Thyroid gland (tissue), 4 donors: ENCODE data around the gene SLC38A10. TPM values are rescaled to one million over a fixed set of nuclear protein-coding genes. Genes with fewer than 3 reads are reported as not detected.

Source experiments
- DNase-seq, 2 donors: peaks; one replicate each; pipeline ENCODE4 v3.0.0-alpha.2; 2019
- H3K27ac ChIP-seq, 3 donors: fragments of 200-600 bp; sonication (generic); 1 replicate in 2 of 3; 2 replicates in 1 of 3; pipeline ENCODE4 v1.5.1; 2016 to 2019; ENCODE audit warnings: mild to moderate bottlenecking in 1 of 3, moderate library complexity in 1 of 3
- H3K27me3 ChIP-seq: fragments of 200-600 bp; sonication (generic); one replicate; pipeline ENCODE4 v1.5.1; 2019
- H3K36me3 ChIP-seq, 2 donors: fragments of 200-600 bp; sonication (generic); one replicate each; pipeline ENCODE4 v1.5.1; 2016 to 2019
- H3K4me1 ChIP-seq, 2 donors: fragments of 200-600 bp; sonication (generic); one replicate each; pipeline ENCODE4 v1.5.1; 2017 to 2019
- H3K4me3 ChIP-seq, 3 donors: fragments of 200-600 bp; sonication (generic); replicated peaks in 1 of 3; 1 replicate in 2 of 3; 2 replicates in 1 of 3; pipeline ENCODE4 v1.5.1; 2016; ENCODE audit warnings: mild to moderate bottlenecking in 1 of 3
- H3K9me3 ChIP-seq: fragments of 200-600 bp; sonication (generic); one replicate; pipeline ENCODE4 v1.5.1; 2017
- POLR2A ChIP-seq, 2 donors: fragments of 450-650 bp; IDR thresholded peaks; one replicate each; pipeline ENCODE4 v1.6.1; 2017; ENCODE audit warnings: antibody characterized with exemption in 2 of 2, mild to moderate bottlenecking in 2 of 2, moderate library complexity in 1 of 2
- WGBS, 2 donors: methylation state at CpG; one replicate each; pipeline ENCODE4 v1.1.5; 2017; 5-methylcytosine and 5-hydroxymethylcytosine counted together
- intact Hi-C: fragments of 100-400 bp; cut with DNase I; formaldehyde crosslinking; loops from one replicate; pipeline ENCODE4 v1.15.1; 2023
- total RNA-seq, 4 donors: library from RNA; depleted of rRNA; stranded (reverse); fragments of >200 nt; gene quantifications; one replicate each; pipeline ENCODE4 v1.2.3, GENCODE V29; 2016
- TF ChIP-seq, protein P1 (sequence below), 6 experiments: fragments of 200-600 bp in 3 of 6; fragments of 450-650 bp in 3 of 6; sonication (generic) in 3 of 6; IDR thresholded peaks; one replicate each; pipeline ENCODE4 v1.5.1; 2016 to 2019; ENCODE audit warnings: antibody characterized with exemption in 6 of 6, mild to moderate bottlenecking in 2 of 6, inconsistent platforms in 1 of 6, moderate library complexity in 1 of 6

The SLC38A10 gene
- total RNA-seq, 4 donors from 2014 or later, result 81.8 to 140 (median 121) TPM

DNA sequence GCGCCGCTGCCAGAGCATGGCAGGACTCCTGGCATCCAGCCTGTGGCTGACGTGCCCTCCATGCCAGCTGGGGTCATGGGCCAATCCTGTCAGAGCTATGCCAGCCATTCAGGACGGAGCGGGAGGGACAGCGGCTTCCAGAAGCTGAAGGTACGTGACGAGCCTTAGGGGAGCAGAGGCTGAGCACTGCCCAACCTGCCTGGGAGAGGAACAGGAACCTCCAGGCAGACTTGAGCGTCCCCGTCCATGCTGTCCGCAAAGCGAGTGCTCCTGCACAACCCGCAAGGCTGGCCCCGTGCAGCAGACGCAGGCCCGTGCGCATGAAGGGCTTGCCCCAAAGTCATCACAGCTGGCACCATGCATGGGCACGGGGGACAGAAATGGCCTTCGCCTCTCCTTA lies 34.5 kb downstream of the SLC38A10 start:
- Histone ChIP-seq H3K27ac (no peak overlapping the region), H3K4me1 (peaks cover 13 to 14% of the 10 kb centered on the region in 2 donors), H3K9me3 (no peaks in the 10 kb centered on the region), H3K36me3 (peaks cover 40 to 50% of the 10 kb centered on the region in 2 donors), H3K27me3 (no peaks in the 10 kb centered on the region), H3K4me3 (no peak overlapping the region)
- intact Hi-C loops, result no loop called here
- WGBS, 2 donors, result 95 to 100% methylated on average over 1 to 16 of the region's 19 CpGs
- TF ChIP-seq, protein P1, sequence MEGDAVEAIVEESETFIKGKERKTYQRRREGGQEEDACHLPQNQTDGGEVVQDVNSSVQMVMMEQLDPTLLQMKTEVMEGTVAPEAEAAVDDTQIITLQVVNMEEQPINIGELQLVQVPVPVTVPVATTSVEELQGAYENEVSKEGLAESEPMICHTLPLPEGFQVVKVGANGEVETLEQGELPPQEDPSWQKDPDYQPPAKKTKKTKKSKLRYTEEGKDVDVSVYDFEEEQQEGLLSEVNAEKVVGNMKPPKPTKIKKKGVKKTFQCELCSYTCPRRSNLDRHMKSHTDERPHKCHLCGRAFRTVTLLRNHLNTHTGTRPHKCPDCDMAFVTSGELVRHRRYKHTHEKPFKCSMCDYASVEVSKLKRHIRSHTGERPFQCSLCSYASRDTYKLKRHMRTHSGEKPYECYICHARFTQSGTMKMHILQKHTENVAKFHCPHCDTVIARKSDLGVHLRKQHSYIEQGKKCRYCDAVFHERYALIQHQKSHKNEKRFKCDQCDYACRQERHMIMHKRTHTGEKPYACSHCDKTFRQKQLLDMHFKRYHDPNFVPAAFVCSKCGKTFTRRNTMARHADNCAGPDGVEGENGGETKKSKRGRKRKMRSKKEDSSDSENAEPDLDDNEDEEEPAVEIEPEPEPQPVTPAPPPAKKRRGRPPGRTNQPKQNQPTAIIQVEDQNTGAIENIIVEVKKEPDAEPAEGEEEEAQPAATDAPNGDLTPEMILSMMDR (IDR thresholded peaks at IDR 0.05), result no peak
- TF ChIP-seq POLR2A (IDR thresholded peaks at IDR 0.05), result no peak
- DNase-seq, result no peak

DNA sequence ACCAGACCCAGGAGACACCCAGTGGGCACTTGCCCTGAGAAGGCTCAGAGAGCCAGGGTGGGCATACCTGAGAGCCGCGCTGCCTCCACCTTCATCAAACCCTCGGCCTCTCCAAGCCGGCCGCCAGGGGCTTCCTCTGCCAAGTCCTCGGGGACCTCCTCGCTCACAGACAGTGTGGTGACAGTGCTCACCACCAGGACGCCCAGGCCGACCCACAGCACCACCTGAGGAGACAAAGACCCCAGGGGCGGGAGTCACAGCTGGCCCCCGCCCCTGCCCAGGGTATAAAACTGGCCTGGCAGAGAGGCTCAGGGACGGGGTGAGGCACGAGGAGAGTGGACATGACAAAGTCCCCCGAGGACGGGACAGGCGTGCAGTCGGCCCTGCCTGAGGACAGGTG lies 34.9 kb downstream of the SLC38A10 start:
- no peak for DNase-seq
- peaks cover 18 to 19% of the 10 kb centered on the region in 2 donors for H3K4me1 ChIP-seq
- no peak overlapping the region for H3K27ac ChIP-seq
- no peaks in the 10 kb centered on the region for H3K9me3 ChIP-seq
- H3K4me3 ChIP-seq, result no peak overlapping the region
- H3K36me3 ChIP-seq, result peaks cover 40 to 50% of the 10 kb centered on the region in 2 donors
- TF ChIP-seq POLR2A (IDR thresholded peaks at IDR 0.05), result no peak
- TF ChIP-seq, protein P1 (IDR thresholded peaks at IDR 0.05), result no peak
- no peaks in the 10 kb centered on the region for H3K27me3 ChIP-seq
- intact Hi-C loops, result no loop called here
- WGBS, 2 donors, result 97% methylated on average over 8 of the region's 17 CpGs; no CpG with 5 or more reads in 1 of the 2 donors

DNA sequence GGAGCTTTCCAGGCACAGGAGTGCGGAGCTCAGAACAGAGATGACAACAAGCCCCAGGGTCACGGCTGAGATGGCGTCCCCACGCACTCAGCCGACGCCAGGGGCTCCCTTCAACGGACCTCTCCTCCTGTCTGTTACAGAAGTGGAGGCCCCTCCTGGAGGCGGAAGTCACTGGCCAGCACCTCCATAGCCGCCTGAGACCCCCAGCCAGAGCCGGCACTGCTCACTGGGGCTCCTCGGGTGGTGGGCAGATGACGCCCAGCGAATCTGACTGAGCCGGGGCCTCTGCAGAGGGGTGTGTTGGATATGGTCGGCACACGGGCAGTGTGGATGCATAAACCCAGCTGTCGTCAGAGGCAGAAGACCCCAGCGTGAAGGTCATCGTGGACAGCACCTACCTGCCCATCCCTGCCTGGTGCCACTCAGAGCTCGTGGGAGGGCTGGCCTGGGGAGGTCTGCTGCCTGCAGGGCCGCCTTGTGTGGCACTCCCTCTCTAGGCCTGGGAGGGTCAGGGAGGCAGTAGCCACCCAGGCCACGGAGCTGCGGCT lies 36.0 kb downstream of the SLC38A10 start:
- Histone ChIP-seq H3K27me3 (no peaks in the 10 kb centered on the region), H3K27ac (no peak overlapping the region), H3K4me3 (no peak overlapping the region), H3K9me3 (no peaks in the 10 kb centered on the region), H3K4me1 (peaks cover 29% of the 10 kb centered on the region in 2 donors), H3K36me3 (peaks cover 37 to 43% of the 10 kb centered on the region in 2 donors)
- TF ChIP-seq, protein P1 (IDR thresholded peaks at IDR 0.05), result no peak
- no peak for TF ChIP-seq POLR2A (IDR thresholded peaks at IDR 0.05)
- 97 to 99% methylated on average over 12 to 14 of the region's 23 CpGs for WGBS, 2 donors
- intact Hi-C loops, result no loop called here
- DNase-seq, result no peak

DNA sequence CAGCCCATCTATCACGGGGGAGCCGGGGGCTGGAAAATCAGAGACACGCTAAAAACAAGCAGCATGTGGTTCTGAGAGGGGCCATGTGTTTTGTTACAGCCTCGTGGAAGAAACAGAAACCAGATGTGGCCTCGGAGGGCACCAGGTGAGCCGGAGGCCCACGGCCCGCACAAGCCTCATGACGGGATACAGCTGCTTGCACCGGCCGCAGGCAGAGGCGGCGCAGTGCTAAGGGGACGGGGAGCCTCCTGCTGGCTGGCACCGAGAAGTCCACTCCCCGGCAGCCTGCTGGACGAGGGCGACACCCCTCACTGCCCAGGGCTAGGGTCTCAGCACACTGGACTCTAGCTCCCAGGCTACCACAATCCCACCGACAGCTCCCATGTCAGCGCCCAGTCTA lies 36.8 kb downstream of the SLC38A10 start:
- DNase-seq, result no peak
- Histone ChIP-seq H3K27ac (no peak overlapping the region), H3K9me3 (no peaks in the 10 kb centered on the region), H3K27me3 (no peaks in the 10 kb centered on the region), H3K4me1 (peaks cover 31 to 33% of the 10 kb centered on the region in 2 donors), H3K4me3 (no peak overlapping the region), H3K36me3 (peaks cover 29 to 34% of the 10 kb centered on the region in 2 donors)
- intact Hi-C loops, result no loop called here
- 90 to 100% methylated on average over 14 to 20 of the region's 20 CpGs for WGBS, 2 donors
- TF ChIP-seq POLR2A (IDR thresholded peaks at IDR 0.05), result no peak
- TF ChIP-seq, protein P1 (IDR thresholded peaks at IDR 0.05), result no peak

DNA sequence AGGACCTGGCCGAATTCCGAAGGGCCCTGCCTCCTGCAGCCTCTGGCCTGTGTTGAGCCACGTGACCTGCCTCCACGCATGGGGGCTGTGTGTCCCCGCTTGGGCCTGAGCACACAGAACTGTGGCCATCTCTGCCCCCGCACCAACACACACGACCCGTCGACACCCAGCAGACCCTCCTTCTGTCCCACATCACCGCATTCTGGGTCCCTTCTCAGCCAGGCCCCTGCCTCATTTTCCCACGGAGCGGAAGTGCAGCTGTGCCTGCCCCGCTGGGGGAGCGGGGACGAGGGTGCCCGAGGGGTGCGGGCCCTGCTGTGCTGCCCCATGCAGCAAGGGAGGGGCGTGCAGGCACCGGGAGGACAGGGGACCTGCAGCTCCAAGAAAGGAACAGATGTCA lies 37.6 kb downstream of the SLC38A10 start:
- peaks cover 27 to 28% of the 10 kb centered on the region in 2 donors for H3K36me3 ChIP-seq
- no peaks in the 10 kb centered on the region for H3K9me3 ChIP-seq
- intact Hi-C loops, result no loop called here
- no peak overlapping the region for H3K4me3 ChIP-seq
- TF ChIP-seq, protein P1 (IDR thresholded peaks at IDR 0.05), result no peak
- no peak for TF ChIP-seq POLR2A (IDR thresholded peaks at IDR 0.05)
- 84 to 98% methylated on average over 12 to 13 of the region's 19 CpGs for WGBS, 2 donors
- peak overlapping the region in 1 of 3 donors; percentile 99 for H3K27ac ChIP-seq
- peaks cover 31 to 33% of the 10 kb centered on the region in 2 donors for H3K4me1 ChIP-seq
- no peaks in the 10 kb centered on the region for H3K27me3 ChIP-seq
- no peak for DNase-seq
